ENCODE data around the gene PTMA. TPM values are rescaled to one million over a fixed set of nuclear protein-coding genes. Genes with fewer than 3 reads are reported as not detected.

PTMA gene
- total RNA-seq, 1 donor from 2014 or later, result 2,102 TPM

GRCh38 chr2:231707625-231707926, 749 bp upstream of the PTMA start:
- Mint-ChIP-seq H3K4me1 (peaks cover 25% of the 10 kb centered on the region), H3K36me3 (peaks cover 17% of the 10 kb centered on the region), H3K27ac (peak overlapping the region; percentile 100), H3K27me3 (ENCODE audit: insufficient read depth, low read depth) (peaks cover 25% of the 10 kb centered on the region), H3K9me3 (peaks cover 5% of the 10 kb centered on the region), H3K4me3 (peak overlapping the region; percentile 94)
- DNase-seq (ENCODE audit: low spot score), result peak; percentile 80
- peaks cover 52% of the 10 kb centered on the region for H3F3A ChIP-seq (ENCODE audit: low read depth)
- H3K9me3 ChIP-seq (ENCODE audit: low read depth), result no peaks in the 10 kb centered on the region
- peak overlapping the region; percentile 88 for H3K4me3 ChIP-seq
- H3K4me1 ChIP-seq, result peaks cover 16% of the 10 kb centered on the region
- H3K36me3 ChIP-seq, result no peaks in the 10 kb centered on the region
- H3K27me3 ChIP-seq, result no peaks in the 10 kb centered on the region
- H3K27ac ChIP-seq, result peak overlapping the region; percentile 100
- H3K4me2 ChIP-seq, result peak overlapping the region; percentile 92
- H4K20me1 ChIP-seq (ENCODE audit: low read depth), result peaks cover 44% of the 10 kb centered on the region
- TF ChIP-seq CTCF (IDR thresholded peaks at IDR 0.05) (no peak), EZH2 (IDR thresholded peaks at IDR 0.05) (no peak), EZH2phosphoT487 (IDR thresholded peaks at IDR 0.05) (no peak)
- peak overlapping the region; percentile 100 for H2AFZ ChIP-seq (replicated peaks)
- peak overlapping the region; percentile 99 for H3K9ac ChIP-seq
- H3K79me2 ChIP-seq (ENCODE audit: low read depth), result peaks cover 64% of the 10 kb centered on the region

- Histone ChIP-seq H2AFZ (replicated peaks) (no peak overlapping the region), H3K4me1 (peaks cover 17% of the 10 kb centered on the region)
- no peak for TF ChIP-seq EZH2 (IDR thresholded peaks at IDR 0.05)
- TF ChIP-seq CTCF (IDR thresholded peaks at IDR 0.05), result no peak
- TF ChIP-seq EZH2phosphoT487 (IDR thresholded peaks at IDR 0.05), result no peak
Measured at GRCh38 chr2:231708773-231709635, 679 bp downstream of the PTMA start.

GRCh38 chr2:231709636-231709980, 1.3 kb downstream of the PTMA start:
- H2AFZ ChIP-seq (replicated peaks), result no peak overlapping the region
- H3K79me2 ChIP-seq (ENCODE audit: low read depth), result peaks cover 79% of the 10 kb centered on the region
- no peaks in the 10 kb centered on the region for H3K36me3 ChIP-seq
- Mint-ChIP-seq H3K27ac (peak overlapping the region; percentile 94), H3K9me3 (peaks cover 5% of the 10 kb centered on the region), H3K36me3 (peaks cover 19% of the 10 kb centered on the region), H3K4me1 (peaks cover 35% of the 10 kb centered on the region), H3K27me3 (ENCODE audit: insufficient read depth, low read depth) (peaks cover 33% of the 10 kb centered on the region), H3K4me3 (peak overlapping the region; percentile 94)
- peaks cover 73% of the 10 kb centered on the region for H3F3A ChIP-seq (ENCODE audit: low read depth)
- TF ChIP-seq EZH2 (IDR thresholded peaks at IDR 0.05) (no peak), EZH2phosphoT487 (IDR thresholded peaks at IDR 0.05) (no peak), CTCF (IDR thresholded peaks at IDR 0.05) (no peak)
- H4K20me1 ChIP-seq (ENCODE audit: low read depth), result peaks cover 63% of the 10 kb centered on the region
- peak overlapping the region; percentile 88 for H3K4me3 ChIP-seq
- no peaks in the 10 kb centered on the region for H3K27me3 ChIP-seq
- peak; percentile 53 for DNase-seq (ENCODE audit: low spot score)
- peaks cover 22% of the 10 kb centered on the region for H3K4me1 ChIP-seq
- H3K4me2 ChIP-seq, result peak overlapping the region; percentile 94
- H3K9ac ChIP-seq, result peak overlapping the region; percentile 95
- peak overlapping the region; percentile 87 for H3K27ac ChIP-seq
- H3K9me3 ChIP-seq (ENCODE audit: low read depth), result no peaks in the 10 kb centered on the region

More at GRCh38 chr2:231708773-231709635, 679 bp downstream of the PTMA start:
- Histone ChIP-seq H3F3A (ENCODE audit: low read depth) (peaks cover 66% of the 10 kb centered on the region), H3K9me3 (ENCODE audit: low read depth) (no peaks in the 10 kb centered on the region), H3K9ac (peak overlapping the region; percentile 95), H3K27ac (peak overlapping the region; percentile 87), H4K20me1 (ENCODE audit: low read depth) (peaks cover 57% of the 10 kb centered on the region), H3K27me3 (no peaks in the 10 kb centered on the region), H3K4me2 (peak overlapping the region; percentile 94), H3K79me2 (ENCODE audit: low read depth) (peaks cover 78% of the 10 kb centered on the region), H3K36me3 (no peaks in the 10 kb centered on the region), H3K4me3 (peak overlapping the region; percentile 88)
- Mint-ChIP-seq H3K4me1 (peaks cover 33% of the 10 kb centered on the region), H3K9me3 (peaks cover 5% of the 10 kb centered on the region), H3K27me3 (ENCODE audit: insufficient read depth, low read depth) (peaks cover 33% of the 10 kb centered on the region), H3K36me3 (peaks cover 19% of the 10 kb centered on the region), H3K27ac (no peak overlapping the region), H3K4me3 (peak overlapping the region; percentile 100)
- peak; percentile 64 for DNase-seq (ENCODE audit: low spot score)
